ENCODE results near the gene ATG12.

GRCh38 chr5:115815006-115815692, 26.2 kb downstream of the ATG12 start:
- TF ChIP-seq CTCF (IDR thresholded peaks at IDR 0.05; ENCODE audit: low read length) (no peak), EZH2 (IDR thresholded peaks at IDR 0.05; ENCODE audit: borderline replicate concordance, low read length) (no peak)

Data from OCI-LY1 (cell line).